ENCODE measurements around the gene PTPA. TPM values are rescaled to one million over a fixed set of nuclear protein-coding genes. Genes with fewer than 3 reads are reported as not detected.

Gene PTPA
- polyA plus RNA-seq, 1 donor from 2014 or later, result 62.8 TPM

GRCh38 chr9:129098328-129098727 lies 12.9 kb upstream of the PTPA start:
- no peaks in the 10 kb centered on the region for H3F3A ChIP-seq (ENCODE audit: insufficient read depth, low read length, poor library complexity, severe bottlenecking)
- no peak overlapping the region for H3K27ac ChIP-seq (ENCODE audit: low read length)
- H2AFZ ChIP-seq (ENCODE audit: low read depth, low read length), result no peak overlapping the region
- TF ChIP-seq RAD21 (conservative IDR thresholded peaks at IDR 0.05), result no peak
- TF ChIP-seq REST (IDR thresholded peaks at IDR 0.05; ENCODE audit: borderline replicate concordance), result no peak
- no peak for TF ChIP-seq MXI1 (conservative IDR thresholded peaks at IDR 0.05; ENCODE audit: poor library complexity, severe bottlenecking)
- TF ChIP-seq POLR2AphosphoS5 (IDR thresholded peaks at IDR 0.05), result no peak
- no peak for TF ChIP-seq SMC3 (conservative IDR thresholded peaks at IDR 0.05; ENCODE audit: poor library complexity)
- no peak for TF ChIP-seq CTCF (IDR thresholded peaks at IDR 0.05; ENCODE audit: poor library complexity, severe bottlenecking)
- no peak for TF ChIP-seq TAF1 (IDR thresholded peaks at IDR 0.05; ENCODE audit: low read depth)
- no peak for TF ChIP-seq EZH2 (IDR thresholded peaks at IDR 0.05; ENCODE audit: borderline replicate concordance, insufficient read depth, low read length, poor library complexity, severe bottlenecking)
- TF ChIP-seq EP300 (conservative IDR thresholded peaks at IDR 0.05; ENCODE audit: poor library complexity, severe bottlenecking), result no peak
- no peaks in the 10 kb centered on the region for H3K36me3 ChIP-seq (ENCODE audit: insufficient read depth, low read length)
- no peak overlapping the region for H3K4me2 ChIP-seq (ENCODE audit: low read length)
- H4K20me1 ChIP-seq (ENCODE audit: insufficient read depth), result no peaks in the 10 kb centered on the region
- no peak overlapping the region for H3K9ac ChIP-seq (ENCODE audit: low read length)
- H3K9me3 ChIP-seq (ENCODE audit: low read length), result no peaks in the 10 kb centered on the region
- no peak overlapping the region for H3K4me3 ChIP-seq (ENCODE audit: low read length)
- H3K27me3 ChIP-seq (ENCODE audit: insufficient read depth, low read depth, low read length), result no peaks in the 10 kb centered on the region
- H3K79me2 ChIP-seq (replicated peaks; ENCODE audit: insufficient read depth, low read length), result no peaks in the 10 kb centered on the region
- H3K9me2 ChIP-seq (ENCODE audit: insufficient read depth, low read length), result no peaks in the 10 kb centered on the region

GRCh38 chr9:129100383-129101169 lies 10.6 kb upstream of the PTPA start:
- Histone ChIP-seq H3K9me3 (ENCODE audit: low read length) (no peaks in the 10 kb centered on the region), H3K4me2 (ENCODE audit: low read length) (no peak overlapping the region), H2AFZ (ENCODE audit: low read depth, low read length) (no peak overlapping the region), H3K27ac (ENCODE audit: low read length) (no peak overlapping the region), H4K20me1 (ENCODE audit: insufficient read depth) (no peaks in the 10 kb centered on the region), H3K9ac (ENCODE audit: low read length) (no peak overlapping the region), H3K9me2 (ENCODE audit: insufficient read depth, low read length) (no peaks in the 10 kb centered on the region), H3K4me3 (ENCODE audit: low read length) (no peak overlapping the region), H3K36me3 (ENCODE audit: insufficient read depth, low read length) (no peaks in the 10 kb centered on the region), H3K79me2 (replicated peaks; ENCODE audit: insufficient read depth, low read length) (no peaks in the 10 kb centered on the region), H3K27me3 (ENCODE audit: insufficient read depth, low read depth, low read length) (no peaks in the 10 kb centered on the region), H3F3A (ENCODE audit: insufficient read depth, low read length, poor library complexity, severe bottlenecking) (no peaks in the 10 kb centered on the region)
- TF ChIP-seq MXI1 (conservative IDR thresholded peaks at IDR 0.05; ENCODE audit: poor library complexity, severe bottlenecking) (no peak), EZH2 (IDR thresholded peaks at IDR 0.05; ENCODE audit: borderline replicate concordance, insufficient read depth, low read length, poor library complexity, severe bottlenecking) (no peak), POLR2AphosphoS5 (IDR thresholded peaks at IDR 0.05) (no peak), REST (IDR thresholded peaks at IDR 0.05; ENCODE audit: borderline replicate concordance) (no peak), SMC3 (conservative IDR thresholded peaks at IDR 0.05; ENCODE audit: poor library complexity) (no peak), TAF1 (IDR thresholded peaks at IDR 0.05; ENCODE audit: low read depth) (no peak), RAD21 (conservative IDR thresholded peaks at IDR 0.05) (no peak), EP300 (conservative IDR thresholded peaks at IDR 0.05; ENCODE audit: poor library complexity, severe bottlenecking) (no peak), CTCF (IDR thresholded peaks at IDR 0.05; ENCODE audit: poor library complexity, severe bottlenecking) (no peak)
